ENCODE data around the gene TAS2R60. TPM values are rescaled to one million over a fixed set of nuclear protein-coding genes. Genes with fewer than 3 reads are reported as not detected.

Gene TAS2R60
- total and polyA plus RNA-seq, 2 experiments from 2014 or later = 0.37 to 4.0 TPM

GRCh38 chr7:143417734-143418383 lies 25.4 kb upstream of the TAS2R60 start (continued):
- TF ChIP-seq POLR2AphosphoS5 (IDR thresholded peaks at IDR 0.05; ENCODE audit: low read depth) = no peak
- TF ChIP-seq, protein P1, sequence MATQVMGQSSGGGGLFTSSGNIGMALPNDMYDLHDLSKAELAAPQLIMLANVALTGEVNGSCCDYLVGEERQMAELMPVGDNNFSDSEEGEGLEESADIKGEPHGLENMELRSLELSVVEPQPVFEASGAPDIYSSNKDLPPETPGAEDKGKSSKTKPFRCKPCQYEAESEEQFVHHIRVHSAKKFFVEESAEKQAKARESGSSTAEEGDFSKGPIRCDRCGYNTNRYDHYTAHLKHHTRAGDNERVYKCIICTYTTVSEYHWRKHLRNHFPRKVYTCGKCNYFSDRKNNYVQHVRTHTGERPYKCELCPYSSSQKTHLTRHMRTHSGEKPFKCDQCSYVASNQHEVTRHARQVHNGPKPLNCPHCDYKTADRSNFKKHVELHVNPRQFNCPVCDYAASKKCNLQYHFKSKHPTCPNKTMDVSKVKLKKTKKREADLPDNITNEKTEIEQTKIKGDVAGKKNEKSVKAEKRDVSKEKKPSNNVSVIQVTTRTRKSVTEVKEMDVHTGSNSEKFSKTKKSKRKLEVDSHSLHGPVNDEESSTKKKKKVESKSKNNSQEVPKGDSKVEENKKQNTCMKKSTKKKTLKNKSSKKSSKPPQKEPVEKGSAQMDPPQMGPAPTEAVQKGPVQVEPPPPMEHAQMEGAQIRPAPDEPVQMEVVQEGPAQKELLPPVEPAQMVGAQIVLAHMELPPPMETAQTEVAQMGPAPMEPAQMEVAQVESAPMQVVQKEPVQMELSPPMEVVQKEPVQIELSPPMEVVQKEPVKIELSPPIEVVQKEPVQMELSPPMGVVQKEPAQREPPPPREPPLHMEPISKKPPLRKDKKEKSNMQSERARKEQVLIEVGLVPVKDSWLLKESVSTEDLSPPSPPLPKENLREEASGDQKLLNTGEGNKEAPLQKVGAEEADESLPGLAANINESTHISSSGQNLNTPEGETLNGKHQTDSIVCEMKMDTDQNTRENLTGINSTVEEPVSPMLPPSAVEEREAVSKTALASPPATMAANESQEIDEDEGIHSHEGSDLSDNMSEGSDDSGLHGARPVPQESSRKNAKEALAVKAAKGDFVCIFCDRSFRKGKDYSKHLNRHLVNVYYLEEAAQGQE (IDR thresholded peaks at IDR 0.05; ENCODE audit: unreplicated experiment) = no peak
- TF ChIP-seq EZH2phosphoT487 (IDR thresholded peaks at IDR 0.05; ENCODE audit: unreplicated experiment) = no peak
- no peak for TF ChIP-seq JUNB (IDR thresholded peaks at IDR 0.05; ENCODE audit: unreplicated experiment)
- TF ChIP-seq CREB1 (CRISPR knock-in tag; IDR thresholded peaks at IDR 0.05; ENCODE audit: low read depth) = no peak
- TF ChIP-seq STAT1 (IDR thresholded peaks at IDR 0.05; ENCODE audit: unreplicated experiment) = no peak
- no peak for TF ChIP-seq NANOG (IDR thresholded peaks at IDR 0.05; ENCODE audit: borderline replicate concordance)
- TF ChIP-seq ZNF331 (CRISPR knock-in tag; IDR thresholded peaks at IDR 0.05; ENCODE audit: low read depth) = no peak

- Histone ChIP-seq H3F3A (replicated peaks; ENCODE audit: low read depth) (no peaks in the 10 kb centered on the region), H3K4me2 (peak overlapping the region; percentile 40; the same call in 1 of the 2 replicates), H3K9me2 (ENCODE audit: insufficient read depth) (0 out of 2 replicates have a peak, but pooled peaks cover 3% of the 10 kb centered on the region), H3K79me2 (replicated peaks; ENCODE audit: insufficient read depth) (no peaks in the 10 kb centered on the region), H3K27ac (ENCODE audit: low read depth) (no peak overlapping the region), H4K20me1 (replicated peaks; ENCODE audit: insufficient read depth) (no peaks in the 10 kb centered on the region), H3K27me3 (ENCODE audit: insufficient read depth) (no peaks in the 10 kb centered on the region), H2AFZ (0 out of 2 replicates have a peak overlapping the region, but pooled peaks have one; percentile 40), H3K4me1 (ENCODE audit: insufficient read depth) (peaks cover 32% of the 10 kb centered on the region), H3K4me3 (no peak overlapping the region), H3K36me3 (ENCODE audit: insufficient read depth) (0 out of 2 replicates have a peak, but pooled peaks cover 9% of the 10 kb centered on the region)
- ATAC-seq (no peak), DNase-seq (ENCODE audit: low spot score) (no peak)
- H3K4me3 Mint-ChIP-seq = no peak overlapping the region
- peaks cover 54% of the 10 kb centered on the region for H3K36me3 Mint-ChIP-seq (ENCODE audit: low read depth)
- peaks cover 43% of the 10 kb centered on the region for H3K4me1 Mint-ChIP-seq
- H3K27ac Mint-ChIP-seq = 0 out of 2 replicates have a peak overlapping the region, but pooled peaks have one; percentile 7
- H3K9me3 Mint-ChIP-seq = peaks cover 35% of the 10 kb centered on the region
- H3K27me3 Mint-ChIP-seq (ENCODE audit: insufficient read depth, low read depth, poor library complexity) = peaks cover 9% of the 10 kb centered on the region
- TF ChIP-seq ZNF462 (CRISPR knock-in tag; IDR thresholded peaks at IDR 0.05) = no peak
- no peak for TF ChIP-seq ETS1 (IDR thresholded peaks at IDR 0.05)
- no peak for TF ChIP-seq ZNF114 (CRISPR knock-in tag; IDR thresholded peaks at IDR 0.05)
- no peak for TF ChIP-seq CREB1 (CRISPR knock-in tag; IDR thresholded peaks at IDR 0.05; ENCODE audit: low read depth)
Observed at GRCh38 chr7:143418681-143419458, 24.4 kb upstream of the TAS2R60 start.
